ENCODE data around the gene EHBP1.

- TF ChIP-seq, protein P1, sequence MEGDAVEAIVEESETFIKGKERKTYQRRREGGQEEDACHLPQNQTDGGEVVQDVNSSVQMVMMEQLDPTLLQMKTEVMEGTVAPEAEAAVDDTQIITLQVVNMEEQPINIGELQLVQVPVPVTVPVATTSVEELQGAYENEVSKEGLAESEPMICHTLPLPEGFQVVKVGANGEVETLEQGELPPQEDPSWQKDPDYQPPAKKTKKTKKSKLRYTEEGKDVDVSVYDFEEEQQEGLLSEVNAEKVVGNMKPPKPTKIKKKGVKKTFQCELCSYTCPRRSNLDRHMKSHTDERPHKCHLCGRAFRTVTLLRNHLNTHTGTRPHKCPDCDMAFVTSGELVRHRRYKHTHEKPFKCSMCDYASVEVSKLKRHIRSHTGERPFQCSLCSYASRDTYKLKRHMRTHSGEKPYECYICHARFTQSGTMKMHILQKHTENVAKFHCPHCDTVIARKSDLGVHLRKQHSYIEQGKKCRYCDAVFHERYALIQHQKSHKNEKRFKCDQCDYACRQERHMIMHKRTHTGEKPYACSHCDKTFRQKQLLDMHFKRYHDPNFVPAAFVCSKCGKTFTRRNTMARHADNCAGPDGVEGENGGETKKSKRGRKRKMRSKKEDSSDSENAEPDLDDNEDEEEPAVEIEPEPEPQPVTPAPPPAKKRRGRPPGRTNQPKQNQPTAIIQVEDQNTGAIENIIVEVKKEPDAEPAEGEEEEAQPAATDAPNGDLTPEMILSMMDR (conservative IDR thresholded peaks at IDR 0.05 in 1 of 2, IDR thresholded peaks at IDR 0.05 in 1 of 2; ENCODE audit: low read depth in 1 of 2, low read length in 2 of 2) = peak; percentile 5 to 15
- no peak for TF ChIP-seq EZH2 (IDR thresholded peaks at IDR 0.05; ENCODE audit: low read length, missing control alignments)
These were observed 577 bp downstream of the EHBP1 start for GRCh38 chr2:62705859-62706720.

Measured in fibroblast of lung (primary cell).